MG63 (cell line): ENCODE data around the gene PVALEF. TPM values are rescaled to one million over a fixed set of nuclear protein-coding genes. Genes with fewer than 3 reads are reported as not detected.
"Not testable (repeated sequence)": the region's sequence is repeated elsewhere in the genome, so short reads cannot be mapped to it uniquely, and the experiment has no call there.

ENCODE experiments used
- DNase-seq: peaks from one replicate; pipeline ENCODE4 v3.0.0-alpha.2; 2020
- H3K27me3 ChIP-seq: fragments of 250-450 bp; sonication (Bioruptor Pico); 2 replicates; pipeline ENCODE4 v1.5.1; 2020; ENCODE audit warnings: mild to moderate bottlenecking, moderate library complexity
- H3K36me3 ChIP-seq: fragments of 250-450 bp; sonication (Bioruptor Pico); 2 replicates; pipeline ENCODE4 v1.5.1; 2020; ENCODE audit warnings: mild to moderate bottlenecking, moderate library complexity
- H3K4me3 ChIP-seq: fragments of 250-450 bp; sonication (Bioruptor Pico); 2 replicates; pipeline ENCODE4 v1.5.1; 2020; ENCODE audit warnings: mild to moderate bottlenecking, moderate library complexity
- H3K9me3 ChIP-seq: fragments of 250-450 bp; sonication (Bioruptor Pico); 2 replicates; pipeline ENCODE4 v1.5.1; 2020; ENCODE audit warnings: mild to moderate bottlenecking, moderate library complexity
- total RNA-seq: library from RNA; depleted of rRNA; stranded (reverse); fragments of >200 nt; shearing (Covaris generic); gene quantifications from 2 replicates; pipeline ENCODE4 v1.2.3, GENCODE V29; 2014; ENCODE audit warnings: low replicate concordance

Gene PVALEF
- total RNA-seq, 1 experiment from 2014 or later: not detected

DNA sequence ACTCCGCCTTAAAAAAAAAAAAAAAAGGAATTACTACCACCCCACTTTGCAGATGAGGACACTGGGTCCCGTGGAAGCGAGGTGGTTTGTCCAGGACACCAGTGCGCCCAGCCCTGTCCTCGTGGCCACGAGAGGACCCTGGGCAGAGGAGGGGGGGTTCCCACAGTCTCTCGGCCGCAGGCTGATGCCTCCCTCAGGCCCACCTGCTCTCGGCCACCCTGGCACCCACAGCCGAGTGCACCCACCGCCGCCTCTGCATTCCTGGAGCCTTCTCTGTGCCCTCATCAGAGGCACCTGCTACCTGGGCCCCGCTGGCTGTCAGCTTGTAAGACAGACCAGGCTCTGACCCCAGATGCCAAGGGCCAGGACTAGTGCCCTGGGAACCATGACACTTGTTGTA is 28.1 kb upstream of the PVALEF start:
- Histone ChIP-seq H3K36me3 (no peaks in the 10 kb centered on the region), H3K9me3 (no peaks in the 10 kb centered on the region), H3K4me3 (no peak overlapping the region), H3K27me3 (no peaks in the 10 kb centered on the region)
- no peak for DNase-seq

DNA sequence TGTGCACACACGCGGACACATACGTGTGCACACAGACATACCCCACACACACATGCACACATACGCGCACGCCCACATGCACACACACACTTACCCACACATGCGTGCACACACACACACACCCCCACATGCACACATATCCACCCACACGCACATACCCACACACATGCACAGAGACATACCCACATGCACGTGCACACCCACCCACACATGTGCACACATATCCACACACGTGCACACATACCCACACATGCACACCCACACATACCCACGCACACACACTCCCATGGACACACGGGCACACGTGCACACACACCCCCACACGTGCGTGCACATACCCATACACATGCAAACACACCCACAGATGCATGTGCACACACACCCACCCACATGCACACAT is 27.2 kb upstream of the PVALEF start:
- H3K4me3 ChIP-seq: no peak overlapping the region
- DNase-seq: no peak
- no peaks in the 10 kb centered on the region for H3K36me3 ChIP-seq
- no peaks in the 10 kb centered on the region for H3K9me3 ChIP-seq
- no peaks in the 10 kb centered on the region for H3K27me3 ChIP-seq

- Histone ChIP-seq H3K27me3 (no peaks in the 10 kb centered on the region), H3K4me3 (no peak overlapping the region), H3K36me3 (no peaks in the 10 kb centered on the region), H3K9me3 (no peaks in the 10 kb centered on the region)
- DNase-seq: no peak
Measured at GRCh38 chr17:81138500-81138899, 26.8 kb upstream of the PVALEF start.

- DNase-seq: no peak
- Histone ChIP-seq H3K9me3 (no peaks in the 10 kb centered on the region), H3K27me3 (no peaks in the 10 kb centered on the region), H3K4me3 (no peak overlapping the region), H3K36me3 (no peaks in the 10 kb centered on the region)
Measured at GRCh38 chr17:81139428-81139827, 25.9 kb upstream of the PVALEF start.

DNA sequence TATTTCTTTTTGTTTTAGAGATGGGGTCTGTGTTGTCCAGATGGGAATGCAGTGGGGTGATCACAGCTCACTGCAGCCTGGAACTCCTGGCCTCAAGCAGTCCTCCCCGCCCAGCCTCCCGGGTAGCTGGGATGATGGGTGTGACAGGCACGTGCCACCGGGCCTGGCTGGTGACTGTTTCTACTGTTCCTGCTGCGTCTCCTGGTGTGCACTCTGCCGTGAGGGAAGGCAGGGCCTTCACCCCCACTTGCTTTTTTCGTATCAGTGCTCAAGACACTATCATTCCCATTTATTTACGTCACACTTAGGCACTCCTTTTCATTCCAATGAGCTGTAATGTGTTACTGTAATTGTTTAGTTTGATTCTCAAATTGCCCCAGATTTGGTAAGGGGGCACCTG is 25.3 kb upstream of the PVALEF start:
- H3K27me3 ChIP-seq: no peaks in the 10 kb centered on the region
- no peak for DNase-seq
- H3K9me3 ChIP-seq: no peaks in the 10 kb centered on the region
- H3K4me3 ChIP-seq: no peak overlapping the region
- no peaks in the 10 kb centered on the region for H3K36me3 ChIP-seq

- no peaks in the 10 kb centered on the region for H3K36me3 ChIP-seq
- no peak for DNase-seq
- H3K27me3 ChIP-seq: no peaks in the 10 kb centered on the region
- H3K4me3 ChIP-seq: no peak overlapping the region
- no peaks in the 10 kb centered on the region for H3K9me3 ChIP-seq
Measured at GRCh38 chr17:81140695-81141094, 24.6 kb upstream of the PVALEF start.

GRCh38 chr17:81142301-81143199 is 22.8 kb upstream of the PVALEF start:
- Histone ChIP-seq H3K4me3 (no peak overlapping the region), H3K36me3 (no peaks in the 10 kb centered on the region), H3K27me3 (no peaks in the 10 kb centered on the region), H3K9me3 (no peaks in the 10 kb centered on the region)
- DNase-seq: peak; percentile 70

- H3K4me3 ChIP-seq: no peak overlapping the region
- H3K27me3 ChIP-seq: no peaks in the 10 kb centered on the region
- no peaks in the 10 kb centered on the region for H3K36me3 ChIP-seq
- no peak for DNase-seq
- H3K9me3 ChIP-seq: no peaks in the 10 kb centered on the region
Measured at GRCh38 chr17:81143200-81143527, 22.1 kb upstream of the PVALEF start.

DNA sequence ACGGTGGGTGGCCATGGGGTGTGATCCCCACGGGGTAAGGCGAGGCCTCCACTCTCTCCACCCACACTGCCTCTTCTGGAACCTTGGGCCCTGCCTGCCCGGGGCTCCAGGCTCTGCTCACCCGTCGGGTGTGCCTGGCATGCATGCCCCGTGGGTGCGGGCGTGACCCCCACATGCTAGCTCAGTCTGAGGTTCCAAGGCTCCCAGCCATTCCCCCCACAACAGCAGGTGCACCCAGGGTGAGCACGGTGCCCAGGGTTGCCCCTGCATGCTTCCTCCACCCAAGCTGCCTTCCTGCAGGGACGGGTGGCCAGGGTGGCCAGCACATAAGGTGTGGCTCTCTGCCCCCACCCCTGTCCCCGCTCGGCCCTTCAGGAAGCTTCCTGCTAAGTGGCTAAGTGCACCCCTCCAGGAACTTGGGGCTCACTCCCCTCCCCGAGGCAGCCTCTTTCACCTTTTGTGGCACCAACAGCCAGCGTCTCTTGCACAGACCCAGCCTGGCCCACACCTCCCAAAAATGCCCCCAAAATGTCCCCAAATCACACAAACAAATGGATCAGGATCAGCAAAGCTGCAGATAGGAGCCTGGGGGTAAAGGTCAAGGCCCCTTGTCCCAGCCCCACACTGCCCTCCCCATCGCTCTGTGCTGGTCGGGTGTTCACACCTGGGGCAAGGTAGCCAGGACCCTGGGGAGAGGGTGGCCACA is 21.4 kb upstream of the PVALEF start:
- no peak overlapping the region for H3K4me3 ChIP-seq
- no peaks in the 10 kb centered on the region for H3K36me3 ChIP-seq
- DNase-seq: no peak
- no peaks in the 10 kb centered on the region for H3K9me3 ChIP-seq
- no peaks in the 10 kb centered on the region for H3K27me3 ChIP-seq

GRCh38 chr17:81144423-81144781 is 20.9 kb upstream of the PVALEF start:
- Histone ChIP-seq H3K9me3 (no peaks in the 10 kb centered on the region), H3K27me3 (no peaks in the 10 kb centered on the region), H3K36me3 (no peaks in the 10 kb centered on the region), H3K4me3 (no peak overlapping the region)
- DNase-seq: no peak

- not testable (repeated sequence) for H3K27me3 ChIP-seq, H3K36me3 ChIP-seq, H3K9me3 ChIP-seq, H3K4me3 ChIP-seq, DNase-seq
Measured at GRCh38 chr17:81146208-81146607, 19.1 kb upstream of the PVALEF start.

DNA sequence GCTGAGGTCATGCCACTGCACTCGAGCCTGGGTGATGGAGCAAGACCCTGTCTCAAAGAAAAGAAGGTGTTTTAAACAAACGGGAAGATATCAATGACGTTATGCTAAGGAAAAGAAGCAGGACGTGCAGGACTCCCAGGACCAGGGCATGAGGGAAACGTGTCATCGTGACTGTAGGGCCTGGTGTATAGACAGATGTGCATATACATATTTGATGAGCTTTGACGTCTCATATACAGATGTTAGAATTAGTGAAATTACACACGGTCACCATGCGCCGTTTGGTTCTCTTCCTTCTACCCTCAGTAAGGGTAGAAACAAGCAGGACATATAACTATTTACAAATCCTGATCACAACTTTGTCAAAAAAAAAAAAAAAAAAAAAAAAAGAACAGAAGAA is 17.6 kb upstream of the PVALEF start:
- no peaks in the 10 kb centered on the region for H3K27me3 ChIP-seq
- H3K4me3 ChIP-seq: no peak overlapping the region
- no peaks in the 10 kb centered on the region for H3K36me3 ChIP-seq
- no peaks in the 10 kb centered on the region for H3K9me3 ChIP-seq
- no peak for DNase-seq

DNA sequence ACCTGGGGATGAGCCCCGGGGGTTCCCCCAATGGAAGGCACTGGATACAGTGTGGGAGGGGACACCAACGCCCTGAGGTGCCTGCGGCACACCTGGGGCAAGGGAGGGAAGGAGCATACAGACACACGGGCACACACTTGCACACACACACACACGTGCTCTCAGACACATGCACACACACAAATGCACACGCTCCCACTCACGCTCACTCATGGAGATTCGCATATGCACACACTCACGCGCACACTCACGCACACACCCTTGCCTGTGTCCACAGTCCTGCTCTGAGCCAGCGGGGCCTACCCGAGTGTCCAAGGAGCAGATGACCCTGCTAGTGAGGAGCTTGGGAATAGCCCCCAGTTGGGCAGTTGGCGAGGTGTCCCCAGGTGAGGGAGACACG is 16.7 kb upstream of the PVALEF start:
- Histone ChIP-seq H3K9me3 (no peaks in the 10 kb centered on the region), H3K27me3 (no peaks in the 10 kb centered on the region), H3K36me3 (no peaks in the 10 kb centered on the region), H3K4me3 (no peak overlapping the region)
- DNase-seq: no peak

DNA sequence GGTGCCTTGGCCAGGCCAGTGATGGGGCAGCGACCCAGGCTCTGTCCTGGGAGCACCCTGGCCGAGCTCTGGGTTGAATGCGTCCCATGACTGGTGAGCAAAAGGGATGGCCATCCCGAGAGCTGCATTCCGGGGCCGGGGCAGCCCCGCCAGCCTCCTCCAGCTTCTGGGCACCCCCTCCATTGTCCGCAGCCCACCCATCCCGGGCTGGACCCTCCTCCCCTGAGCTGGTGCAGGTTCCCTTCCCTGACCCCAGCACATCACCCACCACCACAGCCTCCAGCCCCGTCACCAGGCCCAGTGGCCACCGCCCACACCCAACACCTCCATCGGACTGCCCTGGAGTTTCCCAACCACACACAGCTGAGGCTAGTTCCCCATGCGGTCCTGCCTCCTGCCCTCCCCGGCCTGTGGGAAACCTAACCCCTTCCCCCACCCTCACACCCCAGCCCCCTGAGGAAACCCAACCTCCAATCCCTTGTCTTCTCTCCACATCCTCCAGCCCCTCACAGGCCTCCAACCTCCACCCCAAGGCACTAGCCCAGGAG is 16.2 kb upstream of the PVALEF start:
- Histone ChIP-seq H3K9me3 (no peaks in the 10 kb centered on the region), H3K27me3 (no peaks in the 10 kb centered on the region), H3K36me3 (no peaks in the 10 kb centered on the region), H3K4me3 (no peak overlapping the region)
- DNase-seq: no peak

DNA sequence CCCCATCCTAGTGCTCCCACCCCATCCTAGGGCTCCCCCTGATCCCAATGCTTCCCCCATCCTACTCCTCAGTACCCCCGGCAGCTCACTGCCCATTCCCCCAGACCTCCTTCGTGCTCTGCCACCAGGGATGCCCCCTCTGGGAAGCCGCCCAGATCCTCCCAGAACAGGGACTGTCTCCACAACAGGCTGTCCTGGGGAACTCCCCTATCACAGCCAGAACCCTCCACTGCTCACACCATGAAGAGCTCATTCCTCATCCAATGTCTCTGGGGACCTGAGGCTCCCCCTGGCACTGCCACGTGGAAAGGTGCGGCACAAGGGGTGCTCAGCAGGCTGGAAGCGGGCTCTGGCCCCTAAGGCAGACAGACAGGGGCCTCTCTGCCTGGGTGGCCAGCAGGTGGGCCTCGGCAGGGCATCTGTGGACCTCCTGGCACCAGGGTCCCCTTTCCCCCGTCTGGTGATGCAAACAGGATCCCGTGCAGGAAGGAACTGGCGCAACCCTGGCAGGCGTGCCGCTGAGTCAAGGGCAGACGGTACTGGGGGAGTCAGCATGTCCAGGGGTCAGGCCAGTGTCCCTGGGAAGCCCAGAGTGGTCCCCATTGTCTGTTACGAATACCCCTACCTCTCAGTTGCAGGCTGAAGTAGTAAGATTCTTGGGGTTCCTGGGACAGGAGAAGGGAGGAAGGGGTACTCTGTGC is 14.8 kb upstream of the PVALEF start:
- H3K4me3 ChIP-seq: no peak overlapping the region
- no peaks in the 10 kb centered on the region for H3K36me3 ChIP-seq
- H3K27me3 ChIP-seq: no peaks in the 10 kb centered on the region
- H3K9me3 ChIP-seq: no peaks in the 10 kb centered on the region
- peak; percentile 52 for DNase-seq

DNA sequence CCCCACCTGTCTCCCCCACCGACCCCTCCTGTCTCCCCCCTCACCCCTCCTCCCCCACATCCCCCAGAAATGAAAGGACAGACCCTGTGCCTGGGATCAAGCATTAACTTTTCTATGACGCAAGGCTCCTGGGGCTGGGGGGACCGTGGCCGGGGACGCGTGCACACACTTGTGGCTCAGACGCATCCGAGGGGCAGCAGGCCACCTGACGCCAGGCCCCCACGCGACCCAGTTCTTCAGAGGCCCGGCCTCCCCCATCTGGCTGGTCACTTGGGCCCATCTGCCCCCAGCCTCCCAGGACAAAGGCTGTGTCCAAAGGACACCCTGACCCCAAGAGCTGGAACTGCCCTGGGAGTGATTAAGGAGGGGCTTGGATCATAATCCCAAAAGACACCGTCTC is 14.0 kb upstream of the PVALEF start:
- no peak for DNase-seq
- no peaks in the 10 kb centered on the region for H3K9me3 ChIP-seq
- H3K36me3 ChIP-seq: no peaks in the 10 kb centered on the region
- no peaks in the 10 kb centered on the region for H3K27me3 ChIP-seq
- no peak overlapping the region for H3K4me3 ChIP-seq

GRCh38 chr17:81152288-81152828 is 12.9 kb upstream of the PVALEF start:
- H3K27me3 ChIP-seq: no peaks in the 10 kb centered on the region
- no peak overlapping the region for H3K4me3 ChIP-seq
- no peak for DNase-seq
- no peaks in the 10 kb centered on the region for H3K9me3 ChIP-seq
- no peaks in the 10 kb centered on the region for H3K36me3 ChIP-seq
